NB4 (cell line): ENCODE results near the gene MGAT5B.

Source experiments
- POLR2A ChIP-seq: IDR thresholded peaks from 2 replicates; pipeline ENCODE4 v1.6.1; 2011; ENCODE audit warnings: mild to moderate bottlenecking; ENCODE audit not compliant: insufficient read length; ENCODE audit errors: extremely low read depth
- TF ChIP-seq, protein P1 (sequence below): IDR thresholded peaks from one replicate; pipeline ENCODE4 v1.5.1; 2012; ENCODE audit warnings: low read depth, low read length
- TF ChIP-seq, protein P2 (sequence below): IDR thresholded peaks from 2 replicates; pipeline ENCODE4 v1.6.1; 2011; ENCODE audit warnings: low read depth, low read length

DNA sequence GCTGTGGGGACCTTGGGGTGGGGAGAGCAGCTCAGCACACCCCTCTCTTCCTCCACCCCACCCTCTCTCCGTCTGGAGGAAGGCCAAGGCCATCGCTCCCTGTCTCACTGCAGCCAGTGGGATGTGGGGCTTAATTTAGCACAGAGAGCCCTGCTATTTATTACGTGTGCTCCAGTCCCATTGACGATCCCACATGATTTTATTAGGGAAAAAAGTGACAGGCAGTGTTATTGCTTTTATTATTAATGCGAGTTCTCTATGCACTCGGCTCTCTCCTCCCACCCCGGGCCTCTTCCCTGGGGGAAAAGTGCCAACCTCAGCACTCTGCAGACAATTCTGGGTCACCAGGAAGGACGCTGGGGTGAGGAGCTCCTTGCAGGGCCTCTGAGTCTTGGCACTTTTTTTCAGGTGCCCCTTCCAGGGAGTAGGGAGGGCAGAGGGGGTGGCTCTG lies 57.3 kb downstream of the MGAT5B start:
- TF ChIP-seq, protein P1, sequence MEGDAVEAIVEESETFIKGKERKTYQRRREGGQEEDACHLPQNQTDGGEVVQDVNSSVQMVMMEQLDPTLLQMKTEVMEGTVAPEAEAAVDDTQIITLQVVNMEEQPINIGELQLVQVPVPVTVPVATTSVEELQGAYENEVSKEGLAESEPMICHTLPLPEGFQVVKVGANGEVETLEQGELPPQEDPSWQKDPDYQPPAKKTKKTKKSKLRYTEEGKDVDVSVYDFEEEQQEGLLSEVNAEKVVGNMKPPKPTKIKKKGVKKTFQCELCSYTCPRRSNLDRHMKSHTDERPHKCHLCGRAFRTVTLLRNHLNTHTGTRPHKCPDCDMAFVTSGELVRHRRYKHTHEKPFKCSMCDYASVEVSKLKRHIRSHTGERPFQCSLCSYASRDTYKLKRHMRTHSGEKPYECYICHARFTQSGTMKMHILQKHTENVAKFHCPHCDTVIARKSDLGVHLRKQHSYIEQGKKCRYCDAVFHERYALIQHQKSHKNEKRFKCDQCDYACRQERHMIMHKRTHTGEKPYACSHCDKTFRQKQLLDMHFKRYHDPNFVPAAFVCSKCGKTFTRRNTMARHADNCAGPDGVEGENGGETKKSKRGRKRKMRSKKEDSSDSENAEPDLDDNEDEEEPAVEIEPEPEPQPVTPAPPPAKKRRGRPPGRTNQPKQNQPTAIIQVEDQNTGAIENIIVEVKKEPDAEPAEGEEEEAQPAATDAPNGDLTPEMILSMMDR = no peak
- no peak for TF ChIP-seq POLR2A
- TF ChIP-seq, protein P2, sequence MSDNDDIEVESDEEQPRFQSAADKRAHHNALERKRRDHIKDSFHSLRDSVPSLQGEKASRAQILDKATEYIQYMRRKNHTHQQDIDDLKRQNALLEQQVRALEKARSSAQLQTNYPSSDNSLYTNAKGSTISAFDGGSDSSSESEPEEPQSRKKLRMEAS = no peak
